ENCODE measurements around the gene THSD4.

THSD4 gene

DNA sequence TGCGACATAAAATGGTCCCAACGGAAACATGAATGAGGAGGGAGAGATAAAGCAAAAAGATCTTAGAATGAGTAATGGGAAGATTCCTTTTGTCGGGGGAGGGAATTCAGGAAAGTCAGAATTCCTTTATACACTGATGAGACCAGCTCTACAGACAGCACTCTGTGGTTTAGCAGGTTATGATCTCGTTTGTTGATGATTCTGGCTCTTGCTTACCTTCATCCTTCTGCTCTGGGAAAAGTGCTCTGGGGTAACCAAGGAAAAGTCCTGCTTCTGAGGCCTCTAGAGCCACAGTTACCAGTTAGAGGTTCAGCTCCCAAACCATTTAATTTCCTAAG lies 544.4 kb downstream of the THSD4 start:
- Histone ChIP-seq H3K9me3 (ENCODE audit: insufficient read depth, low read depth, low read length) (no peaks in the 10 kb centered on the region), H3K79me2 (ENCODE audit: insufficient read depth, low read length) (no peaks in the 10 kb centered on the region), H3F3A (ENCODE audit: low read depth) (no peaks in the 10 kb centered on the region), H3K27me3 (ENCODE audit: insufficient read depth, low read length, poor library complexity, severe bottlenecking) (no peaks in the 10 kb centered on the region), H2AFZ (ENCODE audit: low read length) (no peak overlapping the region), H4K20me1 (ENCODE audit: insufficient read depth, low read length, poor library complexity, severe bottlenecking) (no peaks in the 10 kb centered on the region), H3K36me3 (ENCODE audit: insufficient read depth, low read length) (no peaks in the 10 kb centered on the region), H3K9me2 (replicated peaks; ENCODE audit: low read depth, low read length) (no peaks in the 10 kb centered on the region), H3K4me2 (ENCODE audit: low read depth, low read length, poor library complexity, severe bottlenecking) (no peak overlapping the region), H3K4me3 (ENCODE audit: low read length, poor library complexity, severe bottlenecking) (no peak overlapping the region), H3K9ac (ENCODE audit: low read depth, low read length, poor library complexity, severe bottlenecking) (no peak overlapping the region), H3K4me1 (ENCODE audit: insufficient read depth, low read length, poor library complexity, severe bottlenecking) (no peaks in the 10 kb centered on the region)
- TF ChIP-seq, protein P1, sequence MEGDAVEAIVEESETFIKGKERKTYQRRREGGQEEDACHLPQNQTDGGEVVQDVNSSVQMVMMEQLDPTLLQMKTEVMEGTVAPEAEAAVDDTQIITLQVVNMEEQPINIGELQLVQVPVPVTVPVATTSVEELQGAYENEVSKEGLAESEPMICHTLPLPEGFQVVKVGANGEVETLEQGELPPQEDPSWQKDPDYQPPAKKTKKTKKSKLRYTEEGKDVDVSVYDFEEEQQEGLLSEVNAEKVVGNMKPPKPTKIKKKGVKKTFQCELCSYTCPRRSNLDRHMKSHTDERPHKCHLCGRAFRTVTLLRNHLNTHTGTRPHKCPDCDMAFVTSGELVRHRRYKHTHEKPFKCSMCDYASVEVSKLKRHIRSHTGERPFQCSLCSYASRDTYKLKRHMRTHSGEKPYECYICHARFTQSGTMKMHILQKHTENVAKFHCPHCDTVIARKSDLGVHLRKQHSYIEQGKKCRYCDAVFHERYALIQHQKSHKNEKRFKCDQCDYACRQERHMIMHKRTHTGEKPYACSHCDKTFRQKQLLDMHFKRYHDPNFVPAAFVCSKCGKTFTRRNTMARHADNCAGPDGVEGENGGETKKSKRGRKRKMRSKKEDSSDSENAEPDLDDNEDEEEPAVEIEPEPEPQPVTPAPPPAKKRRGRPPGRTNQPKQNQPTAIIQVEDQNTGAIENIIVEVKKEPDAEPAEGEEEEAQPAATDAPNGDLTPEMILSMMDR (conservative IDR thresholded peaks at IDR 0.05; ENCODE audit: low read length): no peak
- no peak for TF ChIP-seq EZH2phosphoT487 (IDR thresholded peaks at IDR 0.05; ENCODE audit: borderline replicate concordance)

DNA sequence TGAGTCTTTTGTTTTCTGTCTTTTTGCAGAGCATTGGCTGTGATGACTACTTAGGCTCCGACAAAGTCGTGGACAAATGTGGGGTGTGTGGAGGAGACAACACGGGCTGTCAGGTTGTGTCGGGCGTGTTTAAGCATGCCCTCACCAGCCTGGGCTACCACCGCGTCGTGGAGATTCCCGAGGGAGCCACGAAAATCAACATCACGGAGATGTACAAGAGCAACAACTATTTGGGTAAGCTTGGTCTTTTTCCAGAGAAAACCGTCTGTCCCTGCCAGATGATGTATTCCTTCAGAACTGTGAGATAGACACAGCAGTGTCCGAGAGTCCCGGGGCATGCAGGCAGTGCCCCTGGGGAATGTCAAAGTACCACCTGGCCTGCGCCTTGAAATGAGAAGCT lies 545.2 kb downstream of the THSD4 start:
- H3K79me2 ChIP-seq (ENCODE audit: insufficient read depth, low read length): no peaks in the 10 kb centered on the region
- H3K4me3 ChIP-seq (ENCODE audit: low read length, poor library complexity, severe bottlenecking): no peak overlapping the region
- H3K9me2 ChIP-seq (replicated peaks; ENCODE audit: low read depth, low read length): no peaks in the 10 kb centered on the region
- H4K20me1 ChIP-seq (ENCODE audit: insufficient read depth, low read length, poor library complexity, severe bottlenecking): no peaks in the 10 kb centered on the region
- H3K27me3 ChIP-seq (ENCODE audit: insufficient read depth, low read length, poor library complexity, severe bottlenecking): no peaks in the 10 kb centered on the region
- no peak overlapping the region for H3K9ac ChIP-seq (ENCODE audit: low read depth, low read length, poor library complexity, severe bottlenecking)
- H3K4me2 ChIP-seq (ENCODE audit: low read depth, low read length, poor library complexity, severe bottlenecking): no peak overlapping the region
- TF ChIP-seq, protein P1 (conservative IDR thresholded peaks at IDR 0.05; ENCODE audit: low read length): no peak
- no peak for TF ChIP-seq EZH2phosphoT487 (IDR thresholded peaks at IDR 0.05; ENCODE audit: borderline replicate concordance)
- no peaks in the 10 kb centered on the region for H3K36me3 ChIP-seq (ENCODE audit: insufficient read depth, low read length)
- H3K9me3 ChIP-seq (ENCODE audit: insufficient read depth, low read depth, low read length): no peaks in the 10 kb centered on the region
- H2AFZ ChIP-seq (ENCODE audit: low read length): no peak overlapping the region
- H3K4me1 ChIP-seq (ENCODE audit: insufficient read depth, low read length, poor library complexity, severe bottlenecking): no peaks in the 10 kb centered on the region
- no peaks in the 10 kb centered on the region for H3F3A ChIP-seq (ENCODE audit: low read depth)

DNA sequence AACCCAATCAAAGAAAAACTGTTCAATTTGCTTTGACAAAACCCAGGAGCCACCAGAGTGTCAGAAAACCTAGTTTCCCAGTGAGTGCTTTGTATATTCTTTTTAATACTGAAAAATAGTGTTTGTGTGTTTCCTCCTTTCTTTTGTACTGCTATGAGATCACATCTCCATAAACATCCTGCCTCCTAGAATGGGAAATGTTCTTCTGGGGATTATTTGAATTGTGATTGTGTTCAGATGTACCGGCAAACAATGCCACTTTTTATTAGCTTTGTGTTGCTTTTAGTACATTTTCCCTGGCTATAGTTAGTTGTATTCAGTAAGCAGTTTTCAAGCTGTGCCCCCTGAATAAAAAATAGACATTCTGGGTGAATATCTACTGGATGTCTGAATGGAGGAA lies 547.0 kb downstream of the THSD4 start:
- Histone ChIP-seq H2AFZ (ENCODE audit: low read length) (no peak overlapping the region), H3K4me1 (ENCODE audit: insufficient read depth, low read length, poor library complexity, severe bottlenecking) (no peaks in the 10 kb centered on the region)

More for the DNA sequence above, 547.0 kb downstream of the THSD4 start:
- no peaks in the 10 kb centered on the region for H3K9me3 ChIP-seq (ENCODE audit: insufficient read depth, low read depth, low read length)
- no peaks in the 10 kb centered on the region for H3K27me3 ChIP-seq (ENCODE audit: insufficient read depth, low read length, poor library complexity, severe bottlenecking)
- no peak overlapping the region for H3K4me2 ChIP-seq (ENCODE audit: low read depth, low read length, poor library complexity, severe bottlenecking)
- H3F3A ChIP-seq (ENCODE audit: low read depth): no peaks in the 10 kb centered on the region
- no peak overlapping the region for H3K4me3 ChIP-seq (ENCODE audit: low read length, poor library complexity, severe bottlenecking)
- TF ChIP-seq, protein P1 (conservative IDR thresholded peaks at IDR 0.05; ENCODE audit: low read length): no peak
- TF ChIP-seq EZH2phosphoT487 (IDR thresholded peaks at IDR 0.05; ENCODE audit: borderline replicate concordance): no peak
- H3K36me3 ChIP-seq (ENCODE audit: insufficient read depth, low read length): no peaks in the 10 kb centered on the region
- H3K9me2 ChIP-seq (replicated peaks; ENCODE audit: low read depth, low read length): no peaks in the 10 kb centered on the region
- H3K9ac ChIP-seq (ENCODE audit: low read depth, low read length, poor library complexity, severe bottlenecking): no peak overlapping the region
- H4K20me1 ChIP-seq (ENCODE audit: insufficient read depth, low read length, poor library complexity, severe bottlenecking): no peaks in the 10 kb centered on the region
- H3K79me2 ChIP-seq (ENCODE audit: insufficient read depth, low read length): no peaks in the 10 kb centered on the region

Measured in Loucy (cell line).